ENCODE data around the gene PHC3. TPM values are rescaled to one million over a fixed set of nuclear protein-coding genes. Genes with fewer than 3 reads are reported as not detected.

PHC3 gene, protein sequence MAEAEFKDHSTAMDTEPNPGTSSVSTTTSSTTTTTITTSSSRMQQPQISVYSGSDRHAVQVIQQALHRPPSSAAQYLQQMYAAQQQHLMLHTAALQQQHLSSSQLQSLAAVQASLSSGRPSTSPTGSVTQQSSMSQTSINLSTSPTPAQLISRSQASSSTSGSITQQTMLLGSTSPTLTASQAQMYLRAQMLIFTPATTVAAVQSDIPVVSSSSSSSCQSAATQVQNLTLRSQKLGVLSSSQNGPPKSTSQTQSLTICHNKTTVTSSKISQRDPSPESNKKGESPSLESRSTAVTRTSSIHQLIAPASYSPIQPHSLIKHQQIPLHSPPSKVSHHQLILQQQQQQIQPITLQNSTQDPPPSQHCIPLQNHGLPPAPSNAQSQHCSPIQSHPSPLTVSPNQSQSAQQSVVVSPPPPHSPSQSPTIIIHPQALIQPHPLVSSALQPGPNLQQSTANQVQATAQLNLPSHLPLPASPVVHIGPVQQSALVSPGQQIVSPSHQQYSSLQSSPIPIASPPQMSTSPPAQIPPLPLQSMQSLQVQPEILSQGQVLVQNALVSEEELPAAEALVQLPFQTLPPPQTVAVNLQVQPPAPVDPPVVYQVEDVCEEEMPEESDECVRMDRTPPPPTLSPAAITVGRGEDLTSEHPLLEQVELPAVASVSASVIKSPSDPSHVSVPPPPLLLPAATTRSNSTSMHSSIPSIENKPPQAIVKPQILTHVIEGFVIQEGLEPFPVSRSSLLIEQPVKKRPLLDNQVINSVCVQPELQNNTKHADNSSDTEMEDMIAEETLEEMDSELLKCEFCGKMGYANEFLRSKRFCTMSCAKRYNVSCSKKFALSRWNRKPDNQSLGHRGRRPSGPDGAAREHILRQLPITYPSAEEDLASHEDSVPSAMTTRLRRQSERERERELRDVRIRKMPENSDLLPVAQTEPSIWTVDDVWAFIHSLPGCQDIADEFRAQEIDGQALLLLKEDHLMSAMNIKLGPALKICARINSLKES
- 100 to 1,000 TPM in 1 of 4 donors, 10 to 100 TPM in 3; 45.2 to 113 (median 83.9) TPM for total RNA-seq

DNA sequence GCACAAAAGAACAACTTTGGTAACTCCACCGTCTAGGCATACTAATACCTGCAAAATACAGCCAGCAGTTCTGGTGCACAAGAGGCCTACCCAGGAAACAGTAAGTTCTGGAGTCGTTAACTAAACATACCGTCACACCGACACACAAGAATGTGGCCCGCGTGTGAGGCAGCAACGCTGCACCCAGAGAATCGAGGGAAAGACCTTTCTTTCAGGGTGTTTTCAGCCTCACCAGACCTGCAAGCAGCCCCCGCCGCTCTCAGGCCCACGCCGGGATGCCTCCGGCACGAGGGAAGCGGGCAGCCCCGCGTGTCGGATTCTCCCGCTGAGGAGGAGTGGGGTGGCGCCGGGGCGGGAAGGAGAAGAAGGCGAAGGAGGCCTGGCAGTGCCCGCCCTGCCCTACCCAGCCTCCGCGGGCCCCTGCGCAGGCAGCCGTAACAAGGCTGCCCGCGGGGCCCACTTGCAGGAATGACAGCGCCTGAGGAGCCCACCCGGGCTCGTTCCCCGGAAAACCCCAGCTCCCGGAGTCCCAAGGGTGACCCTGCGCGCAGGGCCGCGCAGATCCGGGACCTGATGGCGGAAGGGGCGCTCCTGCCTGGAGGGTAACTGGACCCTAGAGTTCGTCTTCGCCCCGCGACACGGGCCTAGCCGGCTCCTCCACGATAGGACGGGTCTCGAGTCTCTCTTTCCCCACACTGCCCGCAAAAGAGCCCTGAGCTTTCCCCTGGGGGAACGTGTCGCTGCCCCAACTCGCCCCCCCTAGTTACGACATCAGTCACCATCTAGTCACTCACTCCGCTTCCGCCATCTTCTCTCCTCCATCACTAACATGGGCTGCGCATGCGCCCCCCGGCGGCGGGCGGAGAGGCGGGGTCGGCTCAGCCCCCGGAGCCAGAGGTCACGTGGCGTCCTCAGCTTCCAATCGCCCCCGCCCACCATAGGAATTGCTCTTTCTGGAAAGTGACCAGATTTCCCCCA is at the start of gene PHC3:
Gene PHC3, minus strand, starts transcription at position 826 of the 978 bp plus-strand sequence. Its CDS starts 18 bp downstream, at position 808.
- 0% methylated on average over 12 to 13 of the region's 71 CpGs for WGBS, 2 donors (ENCODE audit: low coverage in 1 of 2)
- peak; percentile 88 for TF ChIP-seq POLR2AphosphoS5 (IDR thresholded peaks at IDR 0.05)
- TF ChIP-seq, protein P1, sequence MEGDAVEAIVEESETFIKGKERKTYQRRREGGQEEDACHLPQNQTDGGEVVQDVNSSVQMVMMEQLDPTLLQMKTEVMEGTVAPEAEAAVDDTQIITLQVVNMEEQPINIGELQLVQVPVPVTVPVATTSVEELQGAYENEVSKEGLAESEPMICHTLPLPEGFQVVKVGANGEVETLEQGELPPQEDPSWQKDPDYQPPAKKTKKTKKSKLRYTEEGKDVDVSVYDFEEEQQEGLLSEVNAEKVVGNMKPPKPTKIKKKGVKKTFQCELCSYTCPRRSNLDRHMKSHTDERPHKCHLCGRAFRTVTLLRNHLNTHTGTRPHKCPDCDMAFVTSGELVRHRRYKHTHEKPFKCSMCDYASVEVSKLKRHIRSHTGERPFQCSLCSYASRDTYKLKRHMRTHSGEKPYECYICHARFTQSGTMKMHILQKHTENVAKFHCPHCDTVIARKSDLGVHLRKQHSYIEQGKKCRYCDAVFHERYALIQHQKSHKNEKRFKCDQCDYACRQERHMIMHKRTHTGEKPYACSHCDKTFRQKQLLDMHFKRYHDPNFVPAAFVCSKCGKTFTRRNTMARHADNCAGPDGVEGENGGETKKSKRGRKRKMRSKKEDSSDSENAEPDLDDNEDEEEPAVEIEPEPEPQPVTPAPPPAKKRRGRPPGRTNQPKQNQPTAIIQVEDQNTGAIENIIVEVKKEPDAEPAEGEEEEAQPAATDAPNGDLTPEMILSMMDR (IDR thresholded peaks at IDR 0.05): peak in 3 of 4 experiments; percentile 22 to 40 (median 29)
- TF ChIP-seq POLR2A (IDR thresholded peaks at IDR 0.05): peak; percentile 46 to 71
- TF ChIP-seq EP300 (IDR thresholded peaks at IDR 0.05): no peak

DNA sequence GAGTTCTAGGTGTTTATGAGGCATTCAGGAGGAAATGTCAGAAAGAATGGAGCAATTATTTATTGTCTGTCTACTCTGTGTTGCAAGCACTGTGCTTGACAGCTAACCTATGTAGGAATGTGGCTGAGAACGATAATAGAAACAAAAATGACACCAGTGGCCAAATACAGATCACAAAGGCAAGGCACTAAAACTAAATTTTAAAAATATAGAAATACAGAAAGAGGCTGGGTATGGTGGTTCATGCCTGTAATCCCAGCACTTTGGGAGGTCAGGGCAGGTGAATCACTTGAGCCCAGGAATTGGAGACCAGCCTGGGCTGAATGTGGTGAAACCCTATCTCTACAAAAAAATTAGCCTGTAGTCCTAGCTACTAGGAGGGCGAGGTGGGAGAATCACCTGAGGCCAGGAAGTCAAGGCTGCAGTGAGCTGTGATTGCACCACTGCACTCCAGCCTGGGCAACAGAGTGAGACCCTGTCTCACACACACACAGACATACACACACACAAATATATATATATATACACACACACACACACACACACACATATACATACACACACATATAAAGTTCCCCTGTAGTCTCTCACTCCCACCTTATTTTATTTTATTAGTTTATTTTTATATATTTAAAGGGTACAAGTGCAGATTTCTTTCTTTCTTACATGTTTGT is 46.7 kb upstream of the PHC3 start:
- no peak for ATAC-seq
- no peak for TF ChIP-seq POLR2AphosphoS5 (IDR thresholded peaks at IDR 0.05)
- TF ChIP-seq, protein P1 (IDR thresholded peaks at IDR 0.05): no peak
- no peaks in the 10 kb centered on the region for H3K9me3 ChIP-seq
- WGBS, 2 donors (ENCODE audit: low coverage in 1 of 2): 13 to 44% methylated on average over 1 to 2 of the region's 2 CpGs
- peak overlapping the region; percentile 21 to 65 (median 44) for H3K27ac ChIP-seq
- H3K36me3 ChIP-seq: no peaks in the 10 kb centered on the region
- peaks cover 4 to 85% (median 6%) of the 10 kb centered on the region in 3 donors for H3K4me1 ChIP-seq
- H3K27me3 ChIP-seq: no peaks in the 10 kb centered on the region
- no peak overlapping the region for H3K4me3 ChIP-seq

More for the DNA sequence above, at the start of gene PHC3:
- Histone ChIP-seq H3K27ac (peak within 1 kb of the TSS; percentile 94 to 99 (median 98)), H3K9me3 (no peaks in the 10 kb centered on the region), H3K4me3 (peak within 1 kb of the TSS; percentile 91 to 97), H3K4me1 (peaks cover 0 to 40% (median 9%) of the 10 kb centered on the region in 3 donors), H3K27me3 (no peaks in the 10 kb centered on the region), H3K36me3 (peaks cover 0 to 25% of the 10 kb centered on the region in 2 donors)
- peak; percentile 96 for ATAC-seq

DNA sequence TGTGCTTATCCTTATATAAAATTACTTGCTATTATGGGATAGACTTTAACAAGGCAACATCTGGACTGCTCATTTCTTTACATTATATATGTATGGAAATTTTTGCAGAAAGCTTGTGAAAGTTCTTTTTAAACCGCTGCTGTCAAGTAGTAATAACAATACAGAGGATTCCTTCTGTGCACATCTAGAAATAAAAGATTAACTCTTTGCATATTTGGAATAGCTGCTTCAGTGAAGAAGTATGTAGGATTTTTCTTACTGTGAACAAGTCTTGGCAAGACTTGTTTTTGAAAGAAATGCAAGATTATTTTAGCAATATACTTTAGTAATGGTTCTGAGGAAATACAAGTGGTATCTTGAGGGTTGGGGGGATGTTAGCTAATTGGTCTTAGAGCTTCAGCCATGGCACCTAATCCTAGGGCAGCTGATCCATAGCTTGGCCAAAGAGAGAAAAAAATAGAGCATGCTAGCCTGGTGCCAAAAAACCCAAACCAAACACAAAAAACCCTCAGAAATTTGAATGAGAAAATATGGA is 45.0 kb upstream of the PHC3 start:
- TF ChIP-seq POLR2AphosphoS5 (IDR thresholded peaks at IDR 0.05) (no peak), EP300 (IDR thresholded peaks at IDR 0.05) (no peak), POLR2A (IDR thresholded peaks at IDR 0.05) (no peak)
- TF ChIP-seq, protein P1 (IDR thresholded peaks at IDR 0.05): no peak
- Histone ChIP-seq H3K4me1 (peaks cover 4 to 74% (median 6%) of the 10 kb centered on the region in 3 donors), H3K27ac (peak overlapping the region in 3 of 4 donors; percentile 38 to 65 (median 50)), H3K4me3 (no peak overlapping the region), H3K9me3 (no peaks in the 10 kb centered on the region), H3K27me3 (no peaks in the 10 kb centered on the region), H3K36me3 (no peaks in the 10 kb centered on the region)
- ATAC-seq: no peak
- WGBS, 2 donors (ENCODE audit: low coverage in 1 of 2): 30 to 32% methylated on average over 1 of the region's 1 CpG

DNA sequence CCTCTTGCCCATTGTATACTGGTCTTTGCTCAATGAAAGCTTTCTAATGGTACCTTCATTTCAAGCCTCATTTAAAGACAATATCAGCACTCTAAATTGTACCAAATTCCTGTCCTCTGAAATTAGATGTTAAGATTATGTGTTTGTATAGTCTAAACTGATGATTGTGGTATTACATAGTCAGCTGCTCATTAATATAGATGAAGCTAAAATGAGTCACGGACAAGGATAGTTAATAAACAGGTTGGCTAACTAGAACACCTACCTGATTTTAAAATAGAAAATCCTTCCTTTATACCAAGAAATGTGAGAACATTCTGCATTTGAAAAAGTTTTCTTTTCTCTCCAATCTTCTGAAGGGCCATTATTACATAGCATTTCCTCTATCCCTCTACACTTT is 43.6 kb upstream of the PHC3 start:
- peaks cover 4 to 70% (median 6%) of the 10 kb centered on the region in 3 donors for H3K4me1 ChIP-seq
- ATAC-seq: no peak
- no peak for TF ChIP-seq POLR2AphosphoS5 (IDR thresholded peaks at IDR 0.05)
- no peak for TF ChIP-seq POLR2A (IDR thresholded peaks at IDR 0.05)
- TF ChIP-seq EP300 (IDR thresholded peaks at IDR 0.05): no peak
- TF ChIP-seq, protein P1 (IDR thresholded peaks at IDR 0.05): no peak
- WGBS, 2 donors (ENCODE audit: low coverage in 1 of 2): 60 to 95% methylated on average over 1 of the region's 1 CpG
- peak overlapping the region in 3 of 4 donors; percentile 27 to 97 (median 96) for H3K27ac ChIP-seq
- no peaks in the 10 kb centered on the region for H3K36me3 ChIP-seq
- no peaks in the 10 kb centered on the region for H3K27me3 ChIP-seq
- H3K9me3 ChIP-seq: no peaks in the 10 kb centered on the region
- H3K4me3 ChIP-seq: no peak overlapping the region

All from gastroesophageal sphincter (tissue), 4 donors.